Measurements from ENCODE around the gene MEF2A.

MEF2A gene

GRCh38 chr15:99586121-99586520 lies 20.3 kb downstream of the MEF2A start:
- Histone ChIP-seq H3K4me1 (ENCODE audit: control insufficient read depth, insufficient read depth, low read length) (no peaks in the 10 kb centered on the region), H3K9ac (ENCODE audit: low read length) (no peak overlapping the region), H3K9me3 (ENCODE audit: control insufficient read depth, low read length) (peaks cover 9% of the 10 kb centered on the region), H3K27me3 (replicated peaks; ENCODE audit: control insufficient read depth, insufficient read depth, low read length) (no peaks in the 10 kb centered on the region), H3K4me3 (ENCODE audit: low read length) (no peak overlapping the region), H3K36me3 (ENCODE audit: control insufficient read depth, insufficient read depth, low read length, severe bottlenecking) (peaks cover 3% of the 10 kb centered on the region)
- DNase-seq (ENCODE audit: low read depth), result no peak

DNA sequence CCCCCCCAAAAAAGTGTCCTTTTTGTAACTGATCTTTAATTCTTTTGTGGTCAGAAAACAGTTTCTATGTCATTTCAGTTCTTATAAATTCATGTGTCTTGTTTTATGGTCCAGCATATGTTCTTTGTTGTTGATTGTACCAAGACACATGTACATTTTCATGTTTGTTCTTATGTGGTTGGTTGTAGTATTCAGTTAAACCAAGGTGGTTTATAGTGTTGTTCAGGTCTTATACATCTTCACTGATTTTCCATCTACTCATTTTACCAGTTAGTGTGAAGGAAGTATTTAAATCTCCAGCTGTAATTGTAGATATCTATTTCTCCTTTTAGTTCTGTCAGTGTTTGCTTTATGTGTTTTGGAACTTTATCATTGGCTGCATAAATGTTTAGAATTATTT lies 24.0 kb downstream of the MEF2A start:
- Histone ChIP-seq H3K9ac (ENCODE audit: low read length) (no peak overlapping the region), H3K4me3 (ENCODE audit: low read length) (no peak overlapping the region), H3K9me3 (ENCODE audit: control insufficient read depth, low read length) (peaks cover 4% of the 10 kb centered on the region), H3K27me3 (replicated peaks; ENCODE audit: control insufficient read depth, insufficient read depth, low read length) (no peaks in the 10 kb centered on the region), H3K36me3 (ENCODE audit: control insufficient read depth, insufficient read depth, low read length, severe bottlenecking) (peaks cover 3% of the 10 kb centered on the region), H3K4me1 (ENCODE audit: control insufficient read depth, insufficient read depth, low read length) (peaks cover 14% of the 10 kb centered on the region)
- DNase-seq (ENCODE audit: low read depth), result no peak

DNA sequence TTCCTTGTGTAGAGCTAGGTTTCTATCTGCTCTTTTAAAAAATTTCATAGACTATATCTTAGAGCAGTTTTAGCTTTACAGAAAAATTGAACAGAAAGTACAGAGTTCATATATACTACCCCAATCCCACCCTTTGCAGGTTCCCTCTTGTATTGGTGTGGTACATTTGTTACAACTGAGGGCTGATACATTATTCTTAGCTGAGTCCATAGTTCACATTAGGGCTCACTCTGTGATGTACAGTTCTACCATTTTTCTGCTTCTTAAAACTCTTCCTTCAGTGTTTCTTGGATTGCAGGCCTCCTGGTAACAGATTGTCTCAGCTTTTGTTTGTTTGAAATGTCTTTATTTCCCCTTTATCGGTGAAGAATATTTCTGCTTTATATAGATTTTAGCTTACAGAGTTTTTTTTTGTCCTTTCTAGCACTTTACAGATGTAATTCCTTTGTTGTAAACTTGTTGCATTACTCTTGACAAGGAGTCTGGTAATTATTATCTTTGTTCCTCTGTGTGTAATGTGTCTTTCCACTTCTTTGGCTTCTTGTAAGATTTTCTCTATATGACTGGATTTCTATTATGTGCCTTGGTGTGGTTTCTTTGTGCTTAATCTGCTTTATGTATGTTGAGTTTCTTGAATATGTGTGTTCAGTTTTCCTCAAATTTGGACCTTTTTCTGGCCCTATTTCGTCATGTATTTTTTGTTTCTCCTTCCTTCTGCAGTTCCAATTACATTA lies 25.3 kb downstream of the MEF2A start:
- Histone ChIP-seq H3K4me3 (ENCODE audit: low read length) (no peak overlapping the region), H3K36me3 (ENCODE audit: control insufficient read depth, insufficient read depth, low read length, severe bottlenecking) (peaks cover 3% of the 10 kb centered on the region), H3K27me3 (replicated peaks; ENCODE audit: control insufficient read depth, insufficient read depth, low read length) (no peaks in the 10 kb centered on the region), H3K4me1 (ENCODE audit: control insufficient read depth, insufficient read depth, low read length) (peaks cover 14% of the 10 kb centered on the region), H3K9ac (ENCODE audit: low read length) (no peak overlapping the region), H3K9me3 (ENCODE audit: control insufficient read depth, low read length) (peaks cover 4% of the 10 kb centered on the region)
- no peak for DNase-seq (ENCODE audit: low read depth)

GRCh38 chr15:99592145-99592791 lies 26.5 kb downstream of the MEF2A start:
- H3K27me3 ChIP-seq (replicated peaks; ENCODE audit: control insufficient read depth, insufficient read depth, low read length), result no peaks in the 10 kb centered on the region
- H3K4me3 ChIP-seq (ENCODE audit: low read length), result no peak overlapping the region
- no peak overlapping the region for H3K9ac ChIP-seq (ENCODE audit: low read length)
- H3K36me3 ChIP-seq (ENCODE audit: control insufficient read depth, insufficient read depth, low read length, severe bottlenecking), result no peaks in the 10 kb centered on the region
- peaks cover 14% of the 10 kb centered on the region for H3K4me1 ChIP-seq (ENCODE audit: control insufficient read depth, insufficient read depth, low read length)
- H3K9me3 ChIP-seq (ENCODE audit: control insufficient read depth, low read length), result no peaks in the 10 kb centered on the region
- no peak for DNase-seq (ENCODE audit: low read depth)

GRCh38 chr15:99593070-99593469 lies 27.3 kb downstream of the MEF2A start:
- Histone ChIP-seq H3K9ac (ENCODE audit: low read length) (no peak overlapping the region), H3K4me1 (ENCODE audit: control insufficient read depth, insufficient read depth, low read length) (peaks cover 14% of the 10 kb centered on the region), H3K27me3 (replicated peaks; ENCODE audit: control insufficient read depth, insufficient read depth, low read length) (no peaks in the 10 kb centered on the region), H3K9me3 (ENCODE audit: control insufficient read depth, low read length) (no peaks in the 10 kb centered on the region), H3K36me3 (ENCODE audit: control insufficient read depth, insufficient read depth, low read length, severe bottlenecking) (no peaks in the 10 kb centered on the region), H3K4me3 (ENCODE audit: low read length) (no peak overlapping the region)
- DNase-seq (ENCODE audit: low read depth), result no peak

- H3K9ac ChIP-seq (ENCODE audit: low read length), result no peak overlapping the region
- no peaks in the 10 kb centered on the region for H3K9me3 ChIP-seq (ENCODE audit: control insufficient read depth, low read length)
- H3K4me3 ChIP-seq (ENCODE audit: low read length), result no peak overlapping the region
- no peak for DNase-seq (ENCODE audit: low read depth)
- peaks cover 3% of the 10 kb centered on the region for H3K36me3 ChIP-seq (ENCODE audit: control insufficient read depth, insufficient read depth, low read length, severe bottlenecking)
- H3K4me1 ChIP-seq (ENCODE audit: control insufficient read depth, insufficient read depth, low read length), result peaks cover 14% of the 10 kb centered on the region
- no peaks in the 10 kb centered on the region for H3K27me3 ChIP-seq (replicated peaks; ENCODE audit: control insufficient read depth, insufficient read depth, low read length)
These were observed 29.1 kb downstream of the MEF2A start for GRCh38 chr15:99594916-99595315.

DNA sequence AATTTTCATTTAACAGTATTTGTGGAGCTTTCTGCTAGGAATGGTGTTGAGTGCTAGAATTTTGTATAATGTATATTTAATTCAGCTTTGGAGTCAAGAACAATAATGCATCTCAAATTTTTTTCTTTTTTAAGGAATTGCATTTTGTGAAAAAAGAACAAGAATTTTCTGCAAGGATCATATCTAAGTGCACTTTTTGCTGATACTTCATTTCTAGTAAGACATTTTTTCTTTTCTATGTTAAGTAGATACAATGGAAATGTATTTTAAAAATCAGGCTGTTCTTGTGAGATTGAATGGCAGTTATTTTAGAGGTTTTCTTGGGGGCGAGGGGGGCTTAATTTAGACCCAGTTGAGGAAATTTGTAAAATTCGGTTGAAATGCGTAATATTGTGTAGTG lies 32.5 kb downstream of the MEF2A start:
- no peak for DNase-seq (ENCODE audit: low read depth)
- peaks cover 19% of the 10 kb centered on the region for H3K36me3 ChIP-seq (ENCODE audit: control insufficient read depth, insufficient read depth, low read length, severe bottlenecking)
- no peak overlapping the region for H3K9ac ChIP-seq (ENCODE audit: low read length)
- no peak overlapping the region for H3K4me3 ChIP-seq (ENCODE audit: low read length)
- no peaks in the 10 kb centered on the region for H3K9me3 ChIP-seq (ENCODE audit: control insufficient read depth, low read length)
- H3K4me1 ChIP-seq (ENCODE audit: control insufficient read depth, insufficient read depth, low read length), result peaks cover 3% of the 10 kb centered on the region
- no peaks in the 10 kb centered on the region for H3K27me3 ChIP-seq (replicated peaks; ENCODE audit: control insufficient read depth, insufficient read depth, low read length)

- Histone ChIP-seq H3K27me3 (replicated peaks; ENCODE audit: control insufficient read depth, insufficient read depth, low read length) (no peaks in the 10 kb centered on the region), H3K9ac (ENCODE audit: low read length) (no peak overlapping the region), H3K4me3 (ENCODE audit: low read length) (no peak overlapping the region), H3K9me3 (ENCODE audit: control insufficient read depth, low read length) (no peaks in the 10 kb centered on the region), H3K4me1 (ENCODE audit: control insufficient read depth, insufficient read depth, low read length) (peaks cover 18% of the 10 kb centered on the region), H3K36me3 (ENCODE audit: control insufficient read depth, insufficient read depth, low read length, severe bottlenecking) (peaks cover 19% of the 10 kb centered on the region)
- peak; percentile 18 for DNase-seq (ENCODE audit: low read depth)
These were observed 38.0 kb downstream of the MEF2A start for GRCh38 chr15:99603828-99604227.

DNA sequence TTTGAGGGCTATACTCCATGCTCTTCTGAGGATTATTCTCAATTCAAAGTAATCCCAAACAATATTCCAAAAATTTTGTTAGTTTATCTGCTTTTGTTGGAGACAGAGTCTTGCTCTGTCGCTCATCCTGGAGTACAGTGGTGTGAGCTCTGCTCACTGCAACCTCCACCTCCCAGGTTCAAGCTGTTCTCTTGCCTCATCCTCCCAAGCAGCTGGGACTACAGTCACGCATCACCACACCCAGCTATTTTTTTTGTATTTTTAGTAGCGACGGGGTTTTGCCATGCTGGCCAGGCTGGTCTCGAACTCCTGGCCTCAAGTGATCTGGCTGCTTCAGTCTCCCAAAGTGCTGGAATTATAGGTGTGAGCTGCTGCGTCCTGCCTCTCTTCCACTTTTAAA lies 39.1 kb downstream of the MEF2A start:
- peaks cover 18% of the 10 kb centered on the region for H3K4me1 ChIP-seq (ENCODE audit: control insufficient read depth, insufficient read depth, low read length)
- H3K9me3 ChIP-seq (ENCODE audit: control insufficient read depth, low read length), result no peaks in the 10 kb centered on the region
- no peak overlapping the region for H3K4me3 ChIP-seq (ENCODE audit: low read length)
- DNase-seq (ENCODE audit: low read depth), result no peak
- H3K9ac ChIP-seq (ENCODE audit: low read length), result no peak overlapping the region
- H3K36me3 ChIP-seq (ENCODE audit: control insufficient read depth, insufficient read depth, low read length, severe bottlenecking), result peaks cover 17% of the 10 kb centered on the region
- no peaks in the 10 kb centered on the region for H3K27me3 ChIP-seq (replicated peaks; ENCODE audit: control insufficient read depth, insufficient read depth, low read length)

DNA sequence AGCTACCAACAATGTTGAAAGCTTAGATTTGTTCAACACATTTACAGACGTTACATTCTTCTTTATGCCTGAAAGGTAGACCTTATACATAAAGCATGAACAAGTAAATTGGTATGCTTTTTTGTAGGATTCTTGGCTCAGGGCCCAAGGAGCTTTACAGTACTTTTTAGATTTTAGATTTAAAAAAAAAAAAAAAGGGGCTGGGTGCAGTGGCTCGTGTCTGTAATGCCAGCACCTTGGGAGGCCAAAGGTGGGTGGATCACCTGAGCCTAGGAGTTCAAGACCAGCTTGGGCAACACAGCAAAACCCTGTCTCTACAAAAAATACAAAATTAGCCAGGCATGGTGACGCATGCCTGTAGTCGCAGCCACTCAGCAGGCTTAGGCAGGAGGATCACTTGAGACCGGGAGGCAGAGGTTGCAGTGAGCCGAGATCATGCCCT lies 39.7 kb downstream of the MEF2A start:
- Histone ChIP-seq H3K9me3 (ENCODE audit: control insufficient read depth, low read length) (no peaks in the 10 kb centered on the region), H3K36me3 (ENCODE audit: control insufficient read depth, insufficient read depth, low read length, severe bottlenecking) (peaks cover 11% of the 10 kb centered on the region), H3K4me1 (ENCODE audit: control insufficient read depth, insufficient read depth, low read length) (peaks cover 18% of the 10 kb centered on the region), H3K27me3 (replicated peaks; ENCODE audit: control insufficient read depth, insufficient read depth, low read length) (no peaks in the 10 kb centered on the region), H3K9ac (ENCODE audit: low read length) (no peak overlapping the region), H3K4me3 (ENCODE audit: low read length) (no peak overlapping the region)
- peak; percentile 19 for DNase-seq (ENCODE audit: low read depth)

DNA sequence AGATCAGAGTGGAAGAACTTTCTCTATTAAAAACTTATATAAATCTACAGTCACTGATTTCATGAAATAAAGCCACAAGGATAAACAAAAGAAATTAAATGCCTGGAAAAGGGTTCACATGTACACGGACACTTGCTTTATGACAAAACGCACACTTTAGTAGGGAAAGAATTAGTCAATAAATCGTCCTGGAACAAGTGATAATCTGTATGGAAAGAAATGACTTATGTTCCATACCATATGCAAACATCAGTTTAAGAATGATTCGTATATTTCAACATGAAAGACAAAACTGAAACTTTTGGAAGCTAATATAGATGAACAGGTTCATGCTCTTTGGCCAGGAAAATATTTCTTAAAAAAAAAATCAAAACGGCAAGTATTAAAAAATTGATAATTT lies 40.2 kb downstream of the MEF2A start:
- Histone ChIP-seq H3K9ac (ENCODE audit: low read length) (no peak overlapping the region), H3K4me3 (ENCODE audit: low read length) (no peak overlapping the region), H3K36me3 (ENCODE audit: control insufficient read depth, insufficient read depth, low read length, severe bottlenecking) (peaks cover 11% of the 10 kb centered on the region), H3K9me3 (ENCODE audit: control insufficient read depth, low read length) (no peaks in the 10 kb centered on the region), H3K4me1 (ENCODE audit: control insufficient read depth, insufficient read depth, low read length) (peaks cover 18% of the 10 kb centered on the region), H3K27me3 (replicated peaks; ENCODE audit: control insufficient read depth, insufficient read depth, low read length) (no peaks in the 10 kb centered on the region)
- DNase-seq (ENCODE audit: low read depth), result no peak

Data from adipocyte (in vitro differentiated cells).